HG03108 (cell line): ENCODE results near the gene PTPRM.

ENCODE experiments used
- ATAC-seq: cut with Tn5 transposase; IDR thresholded peaks from one replicate; pipeline ENCODE4 v1.9.1; 2021; ENCODE audit warnings: moderate library complexity; ENCODE audit not compliant: unreplicated experiment

The PTPRM gene

DNA sequence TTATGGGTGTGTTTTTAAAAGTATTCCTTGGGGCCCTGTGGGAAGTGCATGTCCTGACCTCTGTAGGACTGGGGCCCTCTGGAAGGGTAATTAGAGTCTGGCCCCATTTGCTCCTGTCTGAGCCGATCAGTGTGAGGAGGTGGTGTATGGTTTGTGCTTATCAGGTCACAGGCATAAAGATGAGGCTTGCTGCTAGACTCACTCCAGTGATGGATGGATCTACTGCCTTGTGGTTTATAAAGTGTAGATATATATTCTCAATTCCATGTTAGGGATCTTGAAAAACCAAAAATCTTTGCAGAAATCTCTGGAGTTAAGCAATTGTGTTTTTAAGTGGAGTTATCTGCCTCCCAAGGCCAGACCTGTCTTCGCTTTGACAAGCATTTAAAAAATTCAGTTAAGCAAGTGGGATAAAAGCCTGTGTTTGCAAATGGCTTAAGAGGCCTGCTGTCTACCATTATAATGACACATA is 182.4 kb downstream of the PTPRM start:
- no peak for ATAC-seq

DNA sequence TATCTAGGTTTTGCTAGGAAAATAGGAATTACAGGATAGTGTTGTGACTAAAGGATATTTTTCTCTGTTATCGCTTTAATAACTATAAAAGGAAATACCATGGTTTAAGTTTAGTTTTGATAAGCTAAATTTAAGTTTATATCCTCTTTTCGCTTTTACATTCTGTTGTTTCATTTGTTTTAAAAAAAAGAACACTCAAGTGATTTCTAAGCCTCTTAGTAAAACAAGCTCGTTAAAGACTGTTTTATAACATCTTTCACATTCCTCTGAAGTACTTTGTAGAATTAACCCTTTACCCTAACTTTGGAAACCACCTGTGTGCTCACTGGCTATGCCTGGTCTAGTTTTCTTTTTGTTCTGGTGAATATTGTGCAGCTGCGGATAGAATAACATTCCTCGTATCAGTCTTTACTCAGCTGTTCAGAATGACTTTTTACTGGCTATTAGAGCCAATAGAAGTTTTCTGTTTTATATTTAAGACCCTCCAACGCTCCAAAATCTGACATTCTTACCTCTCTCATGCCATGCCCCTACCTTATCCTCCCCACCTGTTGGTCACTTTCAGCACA is 183.1 kb downstream of the PTPRM start:
- ATAC-seq: no peak

DNA sequence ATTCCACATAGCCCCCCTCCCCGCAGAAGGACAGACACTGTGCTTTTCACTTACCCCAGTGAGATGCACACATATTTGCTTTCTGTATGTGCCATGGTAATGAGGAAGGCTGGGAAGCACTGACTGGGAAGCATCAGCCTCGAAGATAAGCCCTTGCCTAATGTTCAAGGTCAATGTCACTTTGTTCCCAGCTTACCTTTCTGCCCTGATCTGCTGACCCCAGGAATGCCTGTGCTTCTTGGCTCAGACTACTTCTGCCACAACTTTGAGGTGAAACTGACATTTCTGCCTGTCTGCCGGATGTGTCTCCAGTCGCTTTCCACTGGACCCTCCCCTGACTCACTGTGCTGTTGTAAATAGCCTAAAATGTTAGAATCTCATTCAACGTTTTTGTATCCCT is 183.8 kb downstream of the PTPRM start:
- ATAC-seq: no peak

DNA sequence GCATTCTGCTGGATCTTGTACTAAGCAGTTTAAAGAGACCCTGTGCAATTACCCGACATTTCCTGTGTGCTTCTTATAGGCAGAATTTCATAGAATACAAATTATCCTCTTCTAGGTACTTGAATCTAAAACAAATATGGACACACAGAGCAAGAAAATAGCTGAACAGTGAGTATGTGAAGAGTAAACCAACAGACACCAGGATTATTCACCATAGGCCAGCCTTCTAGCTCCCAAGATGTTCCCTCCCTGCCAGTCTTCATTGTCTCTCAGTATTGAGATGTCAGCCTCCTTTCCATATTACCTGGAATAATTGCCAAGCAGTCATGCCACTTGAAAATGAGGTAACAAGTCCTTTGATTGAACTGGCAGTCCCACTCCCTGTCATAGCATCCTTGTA is 187.1 kb downstream of the PTPRM start:
- ATAC-seq: no peak

DNA sequence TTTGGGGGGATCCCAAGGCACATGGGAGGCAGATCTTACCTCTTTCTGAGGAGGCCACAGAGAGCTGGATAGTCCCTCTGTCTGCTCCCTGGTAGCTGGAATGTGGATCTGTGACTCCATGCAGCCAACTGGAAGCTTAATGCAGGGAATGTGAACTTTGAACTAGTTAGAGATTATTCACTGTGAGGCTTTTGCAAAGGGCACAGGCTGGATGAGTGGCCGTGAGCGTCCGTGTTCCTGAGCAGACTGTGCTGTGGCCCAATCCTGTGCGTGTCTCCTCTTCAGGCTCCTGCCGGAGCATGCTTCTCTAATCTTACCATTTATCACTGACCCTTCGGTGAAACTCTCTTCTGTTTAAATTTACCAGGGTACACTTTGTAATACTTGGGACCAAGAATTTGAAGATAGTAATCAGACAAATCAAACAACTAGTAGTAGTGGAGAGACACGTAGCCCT is 187.6 kb downstream of the PTPRM start:
- ATAC-seq: no peak

GRCh38 chr18:7755753-7756475 is 188.8 kb downstream of the PTPRM start:
- ATAC-seq: no peak

- ATAC-seq: no peak
These were observed 190.1 kb downstream of the PTPRM start for GRCh38 chr18:7757175-7757574.

GRCh38 chr18:7758764-7759163 is 191.6 kb downstream of the PTPRM start:
- ATAC-seq: no peak

- ATAC-seq: no peak
These were observed 194.1 kb downstream of the PTPRM start for GRCh38 chr18:7760967-7761948.

GRCh38 chr18:7764405-7764804 is 197.3 kb downstream of the PTPRM start:
- no peak for ATAC-seq

DNA sequence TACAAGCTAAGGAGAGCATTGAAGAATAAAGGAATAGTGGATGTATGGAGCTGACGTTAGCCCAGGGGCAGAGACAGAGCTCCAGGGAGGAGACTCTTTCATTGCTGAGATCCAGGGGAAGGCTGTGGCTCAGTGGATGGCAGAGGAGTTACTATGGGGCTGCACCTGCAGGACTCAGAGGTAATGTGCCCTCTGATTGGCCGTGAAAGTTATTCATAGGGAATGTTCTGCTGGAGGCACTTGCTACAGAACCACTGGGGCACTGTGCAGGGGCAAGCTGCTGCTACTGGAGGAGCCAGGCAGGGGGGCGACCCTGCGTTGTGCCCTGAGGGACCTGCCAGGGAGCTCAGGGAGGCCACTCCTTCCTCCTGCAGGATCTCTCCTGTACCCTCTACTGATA is 199.2 kb downstream of the PTPRM start:
- ATAC-seq: no peak

- no peak for ATAC-seq
These were observed 199.7 kb downstream of the PTPRM start for GRCh38 chr18:7766817-7767216.

- ATAC-seq: no peak
These were observed 203.8 kb downstream of the PTPRM start for GRCh38 chr18:7770908-7771307.

GRCh38 chr18:7772510-7772888 is 205.4 kb downstream of the PTPRM start:
- no peak for ATAC-seq

- ATAC-seq: no peak
These were observed 205.8 kb downstream of the PTPRM start for GRCh38 chr18:7772951-7773350.

GRCh38 chr18:7775128-7775527 is 208.0 kb downstream of the PTPRM start:
- no peak for ATAC-seq

DNA sequence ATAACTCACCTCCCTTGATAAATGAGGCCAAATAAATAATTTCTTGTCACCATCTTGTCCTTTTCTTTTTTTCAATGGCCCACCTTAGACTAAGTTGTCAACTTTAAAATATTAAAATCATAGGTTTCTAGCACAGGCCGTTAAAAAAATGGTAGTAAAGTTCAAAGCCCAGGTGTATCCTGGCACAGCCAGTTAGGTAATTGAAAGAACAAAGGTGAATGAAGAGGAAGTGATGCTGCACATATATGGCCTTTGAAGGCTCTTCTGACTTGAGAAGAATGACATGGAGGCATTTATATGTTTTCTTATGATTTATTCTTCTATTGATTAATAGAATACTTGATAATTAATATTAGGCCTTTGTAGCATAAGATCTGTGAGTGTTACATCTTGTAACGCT is 208.7 kb downstream of the PTPRM start:
- no peak for ATAC-seq

DNA sequence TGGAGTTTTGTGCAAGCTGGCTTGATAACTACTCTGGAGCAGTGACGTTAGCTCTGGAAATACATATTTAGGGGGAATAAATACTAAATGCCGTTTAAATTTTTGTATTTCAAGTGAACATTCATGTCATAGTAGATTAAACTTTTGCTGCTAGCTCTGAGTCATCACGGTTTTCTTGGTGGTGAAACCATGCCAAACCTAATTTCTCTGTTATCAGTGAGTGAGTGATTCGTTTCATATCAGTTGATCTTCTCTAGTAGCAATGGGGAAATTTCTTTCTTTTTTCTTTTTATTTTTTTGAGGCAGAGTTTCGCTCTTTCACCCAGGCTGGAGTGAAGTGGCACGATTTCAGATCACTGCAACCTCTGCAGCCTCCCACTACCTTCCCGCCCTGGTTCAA is 211.1 kb downstream of the PTPRM start:
- ATAC-seq: no peak

DNA sequence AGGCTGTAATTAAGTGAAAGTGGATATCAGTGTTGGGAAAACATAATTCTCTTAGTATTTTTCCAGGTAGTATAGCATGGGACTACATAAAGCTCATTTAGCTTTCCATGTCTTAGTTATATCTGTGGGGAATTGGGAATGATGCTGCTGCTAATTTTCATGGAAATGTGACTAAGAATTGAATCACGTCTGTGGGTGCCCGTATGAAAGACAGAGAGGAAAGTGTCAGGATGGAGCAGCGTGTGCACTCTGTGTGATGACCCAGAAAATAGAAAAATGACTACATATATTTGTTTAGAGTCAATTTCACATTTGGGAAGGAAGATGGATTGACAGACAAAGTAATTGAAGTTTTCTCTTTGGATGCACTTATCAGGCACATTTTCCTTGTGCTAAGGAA is 212.1 kb downstream of the PTPRM start:
- ATAC-seq: no peak

DNA sequence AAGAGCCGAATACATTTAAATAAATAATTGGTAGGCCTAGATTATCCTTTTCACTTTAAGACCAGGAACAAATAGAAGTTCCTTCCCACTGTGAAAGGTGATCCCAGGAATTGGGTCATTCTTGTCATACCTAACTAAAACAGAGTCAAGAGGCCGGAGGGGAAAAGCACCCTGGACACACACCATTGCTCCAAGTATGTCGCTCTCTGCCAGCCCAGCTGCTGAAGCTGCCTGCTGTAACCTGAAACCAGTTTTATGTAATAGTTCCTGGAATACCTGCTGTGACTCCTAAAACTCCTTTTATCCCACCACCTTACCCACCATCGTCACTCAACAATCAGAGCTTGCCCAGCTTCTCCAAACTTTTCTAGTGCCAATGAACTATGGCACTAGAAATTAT is 217.1 kb downstream of the PTPRM start:
- ATAC-seq: no peak

DNA sequence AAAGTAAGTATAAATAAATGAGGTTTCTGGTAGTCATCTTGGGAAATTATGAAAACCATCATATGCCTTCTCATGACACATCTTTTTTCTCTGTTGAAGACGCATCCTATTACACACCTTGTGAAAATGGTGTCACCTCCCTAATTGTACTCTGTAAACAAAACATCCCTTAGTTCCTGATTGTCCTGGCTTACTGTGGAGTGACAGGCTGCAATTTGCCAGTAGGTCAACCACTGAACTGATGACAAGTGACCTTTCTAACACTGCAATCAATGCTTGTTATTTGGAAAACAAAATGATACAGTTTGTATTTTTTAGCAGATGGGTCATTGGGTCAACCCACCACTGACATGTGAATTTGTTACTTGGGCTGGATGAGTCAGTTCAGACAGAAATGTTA is 219.5 kb downstream of the PTPRM start:
- no peak for ATAC-seq

- no peak for ATAC-seq
These were observed 220.2 kb downstream of the PTPRM start for GRCh38 chr18:7787339-7787738.
